H1 (cell line): Measurements from ENCODE around the gene ACOX1. TPM values are rescaled to one million over a fixed set of nuclear protein-coding genes. Genes with fewer than 3 reads are reported as not detected.

ENCODE experiments used
- CTCF ChIA-PET: fragments of 300-600 bp; sonication (Branson Sonifier 250); formaldehyde crosslinking; loops from one replicate; lab custom pipeline; 2021; ENCODE audit not compliant: partially characterized antibody; lab: Charles Lee
- POLR2A ChIA-PET: fragments of 300-600 bp; sonication (Branson Sonifier 250); formaldehyde crosslinking; loops from one replicate; lab custom pipeline; 2021; ENCODE audit warnings: inconsistent platforms; ENCODE audit not compliant: partially characterized antibody; lab: Charles Lee
- DNase-seq, 2 experiments: peaks; one replicate each; pipeline versions ENCODE4 v3.0.0 to v3.0.0-alpha.2; 2010 to 2022; ENCODE audit warnings: low spot score in 2 of 2, low read depth in 1 of 2, mixed read lengths in 1 of 2
- FAIRE-seq: peaks from 2 replicates; lab custom pipeline; 2011; peaks lifted over from hg19 to GRCh38; lab: Jason Lieb, UNC
- H2AFZ ChIP-seq: 2 replicates; pipeline ENCODE4 v1.8.1; 2012; ENCODE audit warnings: low read length, inconsistent platforms
- H2AK5ac ChIP-seq: 2 replicates; pipeline ENCODE4 v1.6.1; 2013; ENCODE audit warnings: low read depth, low read length
- H2BK120ac ChIP-seq: replicated peaks from 2 replicates; pipeline ENCODE3; 2013; ENCODE audit warnings: low read depth, low read length, inconsistent platforms
- H2BK12ac ChIP-seq: 2 replicates; pipeline ENCODE4 v1.6.1; 2013; ENCODE audit warnings: low read depth, low read length
- H2BK15ac ChIP-seq: 2 replicates; pipeline ENCODE4 v1.6.1; 2013; ENCODE audit warnings: low read length
- H2BK20ac ChIP-seq: 2 replicates; pipeline ENCODE4 v1.6.1; 2013; ENCODE audit warnings: low read length
- H2BK5ac ChIP-seq: 2 replicates; pipeline ENCODE4 v1.6.1; 2013; ENCODE audit warnings: low read depth, low read length
- H3K14ac ChIP-seq: 2 replicates; pipeline ENCODE4 v1.6.1; 2013; ENCODE audit warnings: inconsistent platforms; ENCODE audit not compliant: insufficient read length
- H3K18ac ChIP-seq: 2 replicates; pipeline ENCODE4 v1.6.1; 2013; ENCODE audit warnings: low read length; ENCODE audit errors: extremely low read depth
- H3K23ac ChIP-seq: 2 replicates; pipeline ENCODE4 v1.6.1; 2013; ENCODE audit warnings: inconsistent platforms; ENCODE audit not compliant: insufficient read length
- H3K23me2 ChIP-seq: 2 replicates; pipeline ENCODE4 v1.6.1; 2013; ENCODE audit warnings: low read depth, low read length
- H3K27ac ChIP-seq: 2 replicates; pipeline ENCODE4 v1.6.1; 2011; ENCODE audit warnings: low read depth, low read length, inconsistent platforms
- H3K27me3 ChIP-seq, 4 experiments: replicated peaks in 1 of 4; 1 replicate in 1 of 4; 2 replicates in 3 of 4; pipeline versions ENCODE4 v1.6.1 to v1.8.1; 2011 to 2013; ENCODE audit warnings: low read length in 3 of 4, mild to moderate bottlenecking in 3 of 4, inconsistent platforms in 2 of 4, mixed read lengths in 2 of 4, moderate library complexity in 1 of 4; ENCODE audit not compliant: control insufficient read depth in 3 of 4, insufficient read depth in 3 of 4; ENCODE audit errors: extremely low read depth in 1 of 4
- H3K36me3 ChIP-seq, 4 experiments: 2 replicates each; pipeline versions ENCODE4 v1.6.1 to v1.8.1; 2011 to 2013; ENCODE audit warnings: mild to moderate bottlenecking in 4 of 4, low read length in 3 of 4, moderate library complexity in 2 of 4, control low read depth in 1 of 4, inconsistent platforms in 1 of 4; ENCODE audit not compliant: insufficient read depth in 4 of 4, control insufficient read depth in 2 of 4
- H3K4ac ChIP-seq: replicated peaks from 2 replicates; pipeline ENCODE3; 2013; ENCODE audit warnings: low read length, low read depth, mixed read lengths, inconsistent platforms; ENCODE audit not compliant: insufficient read length
- H3K4me1 ChIP-seq, 4 experiments: replicated peaks in 1 of 4; 1 replicate in 1 of 4; 2 replicates in 3 of 4; pipeline versions ENCODE4 v1.6.1 to v1.8.1; 2011 to 2013; ENCODE audit warnings: low read length in 3 of 4, inconsistent platforms in 2 of 4, mixed read lengths in 1 of 4; ENCODE audit not compliant: insufficient read depth in 4 of 4, control insufficient read depth in 3 of 4
- H3K4me2 ChIP-seq, 2 experiments: 2 replicates each; pipeline versions ENCODE4 v1.6.1 to v1.8.1; 2011 to 2013; ENCODE audit warnings: low read depth in 2 of 2, low read length in 2 of 2, control low read depth in 1 of 2, inconsistent platforms in 1 of 2, mild to moderate bottlenecking in 1 of 2; ENCODE audit not compliant: insufficient read depth in 1 of 2
- H3K4me3 ChIP-seq, 4 experiments: fragments of 200-600, 300-600 bp in 1 of 4; sonication (generic), shearing (Covaris generic), sonication (Bioruptor Twin) in 1 of 4; 2 replicates each; pipeline versions ENCODE4 v1.5.1 to v1.8.1; 2011 to 2016; ENCODE audit warnings: low read length in 4 of 4, low read depth in 3 of 4, control low read depth in 2 of 4, inconsistent platforms in 2 of 4, mild to moderate bottlenecking in 2 of 4, mixed read lengths in 1 of 4, moderate library complexity in 1 of 4; ENCODE audit not compliant: insufficient read depth in 2 of 4; ENCODE audit errors: extremely low read depth in 1 of 4
- H3K56ac ChIP-seq: replicated peaks from 2 replicates; pipeline ENCODE3; 2013; ENCODE audit warnings: low read depth, mild to moderate bottlenecking, mixed read lengths, low read length, inconsistent platforms; ENCODE audit not compliant: insufficient read length
- H3K79me1 ChIP-seq: 2 replicates; pipeline ENCODE4 v1.6.1; 2013; ENCODE audit warnings: low read depth, low read length, control low read depth
- H3K79me2 ChIP-seq, 2 experiments: 2 replicates each; pipeline versions ENCODE4 v1.6.1 to v1.8.1; 2012 to 2013; ENCODE audit warnings: low read length in 2 of 2, mild to moderate bottlenecking in 2 of 2, inconsistent platforms in 1 of 2; ENCODE audit not compliant: insufficient read depth in 2 of 2, control insufficient read depth in 1 of 2
- H3K9ac ChIP-seq, 4 experiments: replicated peaks in 1 of 4; 1 replicate in 1 of 4; 2 replicates in 3 of 4; pipeline versions ENCODE4 v1.6.1 to v1.8.1; 2011 to 2013; ENCODE audit warnings: low read depth in 3 of 4, low read length in 3 of 4, control low read depth in 2 of 4, mild to moderate bottlenecking in 2 of 4, moderate library complexity in 2 of 4, inconsistent platforms in 1 of 4; ENCODE audit errors: extremely low read depth in 1 of 4
- H3K9me3 ChIP-seq, 2 experiments: 2 replicates each; pipeline versions ENCODE4 v1.6.1 to v1.8.1; 2012 to 2013; ENCODE audit warnings: mild to moderate bottlenecking in 2 of 2, moderate library complexity in 2 of 2, control low read depth in 1 of 2, inconsistent platforms in 1 of 2, low read depth in 1 of 2, low read length in 1 of 2, mixed read lengths in 1 of 2; ENCODE audit not compliant: insufficient read depth in 2 of 2
- H4K20me1 ChIP-seq, 2 experiments: replicated peaks in 1 of 2; 2 replicates each; pipeline versions ENCODE3 to v1.8.1; 2011 to 2013; ENCODE audit warnings: inconsistent platforms in 2 of 2, low read length in 2 of 2, mild to moderate bottlenecking in 1 of 2; ENCODE audit not compliant: insufficient read depth in 2 of 2, control insufficient read depth in 1 of 2
- H4K5ac ChIP-seq: 2 replicates; pipeline ENCODE4 v1.6.1; 2013; ENCODE audit warnings: low read length, low read depth, mixed read lengths, inconsistent platforms; ENCODE audit not compliant: insufficient read length
- H4K8ac ChIP-seq: 2 replicates; pipeline ENCODE4 v1.8.0; 2013; ENCODE audit warnings: mild to moderate bottlenecking, moderate library complexity, low read length, inconsistent platforms; ENCODE audit not compliant: insufficient read depth; ENCODE audit errors: extremely low read depth
- H4K91ac ChIP-seq: replicated peaks from 2 replicates; pipeline ENCODE3; 2013; ENCODE audit warnings: low read length, mixed read lengths, inconsistent platforms; ENCODE audit not compliant: insufficient read length
- ASH2L ChIP-seq: fragments of 200-600, 300-600 bp; sonication (generic); IDR thresholded peaks from one replicate; pipeline ENCODE4 v1.7.1; 2017; ENCODE audit warnings: low read length
- CBX8 ChIP-seq: fragments of 300-800, 300-1000 bp; sonication (generic); IDR thresholded peaks from 2 replicates; pipeline ENCODE4 v1.7.1; 2016; ENCODE audit warnings: low read depth, low read length, borderline replicate concordance
- EP300 ChIP-seq, 2 experiments: IDR thresholded peaks; 1 replicate in 1 of 2; 2 replicates in 1 of 2; pipeline ENCODE4 v1.6.1; 2011 to 2012; ENCODE audit warnings: low read depth in 2 of 2, low read length in 2 of 2, mild to moderate bottlenecking in 2 of 2, borderline replicate concordance in 1 of 2, inconsistent platforms in 1 of 2, moderate library complexity in 1 of 2
- HDAC2 ChIP-seq, 2 experiments: fragments of 300-600 bp in 1 of 2; sonication (generic) in 1 of 2; IDR thresholded peaks; 2 replicates each; pipeline ENCODE4 v1.6.1; 2011 to 2012; ENCODE audit warnings: low read depth in 2 of 2, low read length in 2 of 2, mild to moderate bottlenecking in 2 of 2, moderate library complexity in 2 of 2, borderline replicate concordance in 1 of 2, inconsistent platforms in 1 of 2
- JUN ChIP-seq: IDR thresholded peaks from 2 replicates; pipeline ENCODE4 v1.6.1; 2011; ENCODE audit warnings: low read depth, mild to moderate bottlenecking, improper control_type of control experiment, low read length
- RFX5 ChIP-seq: IDR thresholded peaks from 2 replicates; pipeline ENCODE4 v1.6.1; 2011; ENCODE audit warnings: low read depth, low read length, improper control_type of control experiment, borderline replicate concordance
- SP1 ChIP-seq: IDR thresholded peaks from 2 replicates; pipeline ENCODE4 v1.6.1; 2011; ENCODE audit warnings: low read depth, low read length
- SP2 ChIP-seq: IDR thresholded peaks from 2 replicates; pipeline ENCODE4 v1.6.1; 2012; ENCODE audit warnings: mild to moderate bottlenecking, low read length, inconsistent platforms
- SP4 ChIP-seq: IDR thresholded peaks from 2 replicates; pipeline ENCODE4 v1.6.1; 2012; ENCODE audit warnings: low read length, inconsistent platforms
- TAF1 ChIP-seq: IDR thresholded peaks from 2 replicates; pipeline ENCODE4 v1.6.1; 2011; ENCODE audit warnings: mild to moderate bottlenecking, low read depth, low read length
- TEAD4 ChIP-seq: IDR thresholded peaks from 2 replicates; pipeline ENCODE4 v1.6.1; 2012; ENCODE audit warnings: low read depth, low read length, inconsistent platforms, mixed read lengths
- YY1 ChIP-seq: IDR thresholded peaks from 2 replicates; pipeline ENCODE4 v1.6.1; 2011; ENCODE audit warnings: low read depth, mild to moderate bottlenecking, low read length
- WGBS, 2 experiments: shearing (Covaris generic) in 1 of 2; methylation state at CpG; one replicate each; pipeline versions ENCODE4 v1.1.6 to v1.1.7; 2013 to 2015; ENCODE audit warnings: low lambda C conversion rate in 2 of 2, mixed read lengths in 2 of 2, inconsistent platforms in 1 of 2, low coverage in 1 of 2, missing lambda C conversion rate in 1 of 2; ENCODE audit not compliant: insufficient replicate concordance in 2 of 2, insufficient coverage in 1 of 2, insufficient read length in 1 of 2; ENCODE audit errors: extremely low coverage in 1 of 2, missing lambda C conversion rate in 1 of 2; 5-methylcytosine and 5-hydroxymethylcytosine counted together
- polyA plus RNA-seq, 7 experiments: library from polyadenylated mRNA; depleted of rRNA in 3 of 7; stranded (reverse) in 5 of 7; unstranded in 2 of 7; fragments of >200 nt in 5 of 7; fragments of 200-250 nt in 2 of 7; gene quantifications; 1 replicate in 5 of 7; 2 replicates in 1 of 7; 4 replicates in 1 of 7; pipeline versions ENCODE4 v1.2.1 to v1.2.3, GENCODE V29; 2011 to 2013; ENCODE audit warnings: missing spikeins in 2 of 7, mixed read lengths in 2 of 7
- total RNA-seq: library from RNA; stranded (reverse); fragmentation: NEBNext Ultra II Directional; extraction: Animal tissue kit (Norgen Biotek cat#: 25700); gene quantifications from 2 replicates; pipeline ENCODE4 v1.2.1, GENCODE V29; 2021

Gene ACOX1
- total and polyA plus RNA-seq, 2 of the 8 experiments (the other 6 are each of a cell fraction or from before 2014, with no cell fraction given) = 10.5 to 30.4 TPM

GRCh38 chr17:75940727-75941441, 38.1 kb downstream of the ACOX1 start, which contains the start of gene FBF1:
Gene FBF1 (minus strand): TSS chr17:75941042. CDS start chr17:75938149, 2,893 bp downstream.
- H3K4me3 ChIP-seq = peak within 1 kb of the TSS; percentile 55 to 83 (median 78)
- peak within 1 kb of the TSS; percentile 69 for H3K56ac ChIP-seq
- H2BK20ac ChIP-seq = no peak within 1 kb of the TSS
- ChIA-PET CTCF (interaction anchor here (0.6 to 1.3 kb wide), 5 partner anchors 13 to 444 kb away, joined by 3 to 4 read pairs (median 3); partner anchors contain the start of gene SPHK1), POLR2A (interaction anchor here (0.5 to 2.7 kb wide), 20 partner anchors 9 to 194 kb away, joined by 3 to 8 read pairs (median 4); partner anchors contain the start of genes ACOX1, TEN1 and TRIM65)
- 6% methylated on average over 34 of the region's 63 CpGs; no CpG with 5 or more reads in 1 of the 2 experiments for WGBS, 2 experiments
- H4K91ac ChIP-seq = peak within 1 kb of the TSS; percentile 54
- no peaks in the 10 kb centered on the region for H3K79me2 ChIP-seq
- H3K14ac ChIP-seq = no peak within 1 kb of the TSS
- no peak within 1 kb of the TSS for H2BK12ac ChIP-seq
- H3K18ac ChIP-seq = peak within 1 kb of the TSS; percentile 90
- H3K79me1 ChIP-seq = no peaks in the 10 kb centered on the region
- no peak within 1 kb of the TSS for H2AK5ac ChIP-seq
- no peak within 1 kb of the TSS for H2BK15ac ChIP-seq
- peaks cover 0 to 3% (median 2%) of the 10 kb centered on the region in 4 experiments; a peak in 3 of 7 replicates for H3K4me1 ChIP-seq
- FAIRE-seq (no peak), DNase-seq (peak; percentile 88 to 95)
- peak within 1 kb of the TSS; percentile 75; the same call in 1 of the 2 replicates for H2BK5ac ChIP-seq
- peak within 1 kb of the TSS; percentile 24; the same call in 1 of the 2 replicates for H2AFZ ChIP-seq
- H3K4ac ChIP-seq = peak within 1 kb of the TSS; percentile 69
- H3K36me3 ChIP-seq = peaks cover 0 to 6% (median under 1%) of the 10 kb centered on the region in 4 experiments; a peak in 2 of 8 replicates
- peak within 1 kb of the TSS; percentile 94 for H4K5ac ChIP-seq
- H3K4me2 ChIP-seq = peak within 1 kb of the TSS; percentile 73
- peak within 1 kb of the TSS; percentile 61 for H3K27ac ChIP-seq
- no peak within 1 kb of the TSS for H2BK120ac ChIP-seq
- peak within 1 kb of the TSS; percentile 72 to 93 (median 82) for H3K9ac ChIP-seq
- no peaks in the 10 kb centered on the region for H3K9me3 ChIP-seq
- H3K23me2 ChIP-seq = peaks cover 4% of the 10 kb centered on the region; the same call in 1 of the 2 replicates
- peak within 1 kb of the TSS; percentile 88 for H4K8ac ChIP-seq
- H3K23ac ChIP-seq = no peak within 1 kb of the TSS
- no peaks in the 10 kb centered on the region for H4K20me1 ChIP-seq
- no peaks in the 10 kb centered on the region for H3K27me3 ChIP-seq
- TF ChIP-seq TAF1 (peak; percentile 95), SP4 (0 out of 2 replicates have a peak, but pooled peaks have one; percentile 45), HDAC2 (IDR thresholded peaks at IDR 0.05; ENCODE audit: borderline replicate concordance in 1 of 2, low read depth in 2 of 2, low read length in 2 of 2) (no peak), YY1 (peak; percentile 82), SP1 (no peak), ASH2L (peak; percentile 47), TEAD4 (no peak), CBX8 (no peak), RFX5 (no peak), SP2 (no peak), JUN (no peak), EP300 (IDR thresholded peaks at IDR 0.05; ENCODE audit: borderline replicate concordance in 1 of 2, low read depth in 2 of 2, low read length in 2 of 2) (no peak)
